HEK293 (cell line): ENCODE data around the gene RXRG.

ENCODE experiments used
- CTCF ChIA-PET: fragments of 350-600 bp; formaldehyde crosslinking; extraction: SDS; loops from one replicate; lab custom pipeline; 2021; ENCODE audit warnings: antibody characterized with exemption; lab: Yijun Ruan, JAX
- POLR2A ChIA-PET: fragments of 300-600 bp; formaldehyde crosslinking; extraction: SDS; loops from one replicate; lab custom pipeline; 2020; ENCODE audit warnings: antibody characterized with exemption, inconsistent platforms; lab: Yijun Ruan, JAX
- H3K27ac ChIP-seq: fragments of 200-500 bp; sonication (Bioruptor generic); 2 replicates; pipeline ENCODE4 v1.5.1; 2014; ENCODE audit warnings: low read depth, low read length, control low read depth, inconsistent platforms; ENCODE audit errors: extremely low read depth
- H3K36me3 ChIP-seq, 2 experiments: fragments of 200-500 bp in 1 of 2; sonication (Bioruptor generic) in 1 of 2; 1 replicate in 1 of 2; 2 replicates in 1 of 2; pipeline ENCODE4 v1.5.1; 2014 to 2017; ENCODE audit warnings: inconsistent platforms in 2 of 2, low read length in 2 of 2; ENCODE audit not compliant: control insufficient read depth in 2 of 2, insufficient read depth in 1 of 2
- H3K4me1 ChIP-seq: fragments of 200-500 bp; sonication (Bioruptor generic); 2 replicates; pipeline ENCODE4 v1.5.1; 2014; ENCODE audit warnings: mild to moderate bottlenecking, low read length, inconsistent platforms; ENCODE audit not compliant: control insufficient read depth, insufficient read depth
- H3K4me3 ChIP-seq: 2 replicates; pipeline ENCODE4 v1.5.1; 2011; ENCODE audit warnings: low read depth, mild to moderate bottlenecking, control low read depth, low read length, moderate library complexity
- H3K9me3 ChIP-seq: fragments of 200-500 bp; sonication (Bioruptor generic); 2 replicates; pipeline ENCODE4 v1.5.1; 2014; ENCODE audit warnings: low read depth, low read length, inconsistent platforms; ENCODE audit not compliant: control insufficient read depth, insufficient read depth
- BCL11A ChIP-seq: fragments of 450-650 bp; formaldehyde crosslinking; IDR thresholded peaks from 2 replicates; pipeline ENCODE4 v1.5.1; 2016; ENCODE audit warnings: low read depth, missing biosample characterization, missing genetic modification characterization
- MEIS1 ChIP-seq: sonication (generic); formaldehyde crosslinking; IDR thresholded peaks from 2 replicates; pipeline ENCODE4 v1.8.1; 2022; ENCODE audit warnings: missing genetic modification reagents, mild to moderate bottlenecking, borderline replicate concordance
- SCRT2 ChIP-seq: fragments of 450-650 bp; formaldehyde crosslinking; IDR thresholded peaks from 2 replicates; pipeline ENCODE4 v1.5.1; 2016; ENCODE audit warnings: missing biosample characterization, missing genetic modification characterization
- WT1 ChIP-seq: fragments of 450-650 bp; formaldehyde crosslinking; IDR thresholded peaks from 2 replicates; pipeline ENCODE4 v1.5.1; 2016; ENCODE audit warnings: missing biosample characterization, missing genetic modification characterization
- ZEB2 ChIP-seq: fragments of 450-650 bp; formaldehyde crosslinking; IDR thresholded peaks from 2 replicates; pipeline ENCODE4 v1.5.1; 2016; ENCODE audit warnings: missing biosample characterization, missing genetic modification characterization
- ZNF2 ChIP-seq: fragments of 450-650 bp; formaldehyde crosslinking; IDR thresholded peaks from 2 replicates; pipeline ENCODE4 v1.5.1; 2016; ENCODE audit warnings: missing biosample characterization, missing genetic modification characterization
- ZNF24 ChIP-seq: fragments of 450-650 bp; formaldehyde crosslinking; IDR thresholded peaks from 2 replicates; pipeline ENCODE4 v1.5.1; 2016; ENCODE audit warnings: missing biosample characterization, missing genetic modification characterization
- ZSCAN16 ChIP-seq: fragments of 450-650 bp; formaldehyde crosslinking; IDR thresholded peaks from 2 replicates; pipeline ENCODE4 v1.5.1; 2016; ENCODE audit warnings: missing biosample characterization, missing genetic modification characterization
- TF ChIP-seq, protein P1 (sequence below): fragments of 450-650 bp; formaldehyde crosslinking; IDR thresholded peaks from 2 replicates; pipeline ENCODE4 v1.5.1; 2017; ENCODE audit warnings: missing biosample characterization, missing genetic modification characterization

Gene RXRG

GRCh38 chr1:165351863-165352441 is 93.0 kb downstream of the RXRG start:
- H3K4me3 ChIP-seq: no peak overlapping the region; the same call in 1 of the 2 replicates
- no peak overlapping the region for H3K27ac ChIP-seq
- CTCF ChIA-PET: interaction anchor here (3.4 kb wide), 1 partner anchor 16 kb away, joined by 32 read pairs; no protein-coding TSS in a partner anchor
- no peak for TF ChIP-seq ZEB2 (tag by site-specific recombination)
- no peak for TF ChIP-seq ZNF24
- TF ChIP-seq WT1: no peak
- no peak for TF ChIP-seq MEIS1 (CRISPR knock-in tag)
- TF ChIP-seq ZSCAN16 (tag by site-specific recombination): no peak
- TF ChIP-seq ZNF2 (tag by site-specific recombination): no peak
- TF ChIP-seq, protein P1, sequence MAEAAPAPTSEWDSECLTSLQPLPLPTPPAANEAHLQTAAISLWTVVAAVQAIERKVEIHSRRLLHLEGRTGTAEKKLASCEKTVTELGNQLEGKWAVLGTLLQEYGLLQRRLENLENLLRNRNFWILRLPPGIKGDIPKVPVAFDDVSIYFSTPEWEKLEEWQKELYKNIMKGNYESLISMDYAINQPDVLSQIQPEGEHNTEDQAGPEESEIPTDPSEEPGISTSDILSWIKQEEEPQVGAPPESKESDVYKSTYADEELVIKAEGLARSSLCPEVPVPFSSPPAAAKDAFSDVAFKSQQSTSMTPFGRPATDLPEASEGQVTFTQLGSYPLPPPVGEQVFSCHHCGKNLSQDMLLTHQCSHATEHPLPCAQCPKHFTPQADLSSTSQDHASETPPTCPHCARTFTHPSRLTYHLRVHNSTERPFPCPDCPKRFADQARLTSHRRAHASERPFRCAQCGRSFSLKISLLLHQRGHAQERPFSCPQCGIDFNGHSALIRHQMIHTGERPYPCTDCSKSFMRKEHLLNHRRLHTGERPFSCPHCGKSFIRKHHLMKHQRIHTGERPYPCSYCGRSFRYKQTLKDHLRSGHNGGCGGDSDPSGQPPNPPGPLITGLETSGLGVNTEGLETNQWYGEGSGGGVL: no peak
- TF ChIP-seq BCL11A (tag by site-specific recombination): no peak
- TF ChIP-seq SCRT2: no peak
- no peaks in the 10 kb centered on the region for H3K9me3 ChIP-seq
- no peaks in the 10 kb centered on the region for H3K4me1 ChIP-seq
- no peaks in the 10 kb centered on the region for H3K36me3 ChIP-seq
- POLR2A ChIA-PET: no interaction called here
